HepG2 (cell line): Measurements from ENCODE around the gene MISP3. TPM values are rescaled to one million over a fixed set of nuclear protein-coding genes. Genes with fewer than 3 reads are reported as not detected.

ENCODE experiments used
- HOXA9 ChIP-seq: sonication (generic); formaldehyde crosslinking; IDR thresholded peaks from 2 replicates; pipeline ENCODE4 v1.8.1; 2022; ENCODE audit warnings: missing genetic modification reagents, mild to moderate bottlenecking, moderate library complexity, borderline replicate concordance
- KIAA2018 ChIP-seq: sonication (generic); formaldehyde crosslinking; IDR thresholded peaks from 2 replicates; pipeline ENCODE4 v1.5.0; 2020; ENCODE audit warnings: mild to moderate bottlenecking, missing genetic modification reagents, borderline replicate concordance
- PRDM15 ChIP-seq: sonication (generic); formaldehyde crosslinking; IDR thresholded peaks from 2 replicates; pipeline ENCODE4 v1.4.0; 2020; ENCODE audit warnings: missing genetic modification reagents
- REPIN1 ChIP-seq: sonication (generic); formaldehyde crosslinking; IDR thresholded peaks from 2 replicates; pipeline ENCODE4 v1.8.0; 2022; ENCODE audit warnings: missing genetic modification reagents, low read depth, mild to moderate bottlenecking, borderline replicate concordance
- ZKSCAN5 ChIP-seq: sonication (generic); formaldehyde crosslinking; IDR thresholded peaks from 2 replicates; pipeline ENCODE4 v1.5.1; 2020; ENCODE audit warnings: mild to moderate bottlenecking, missing genetic modification reagents
- ZNF432 ChIP-seq: sonication (generic); formaldehyde crosslinking; IDR thresholded peaks from 2 replicates; pipeline ENCODE4 v1.5.0; 2020; ENCODE audit warnings: missing genetic modification reagents, mild to moderate bottlenecking, borderline replicate concordance
- ZNF503 ChIP-seq: sonication (generic); formaldehyde crosslinking; IDR thresholded peaks from 2 replicates; pipeline ENCODE4 v1.4.0; 2020; ENCODE audit warnings: missing genetic modification reagents
- ZNF737 ChIP-seq: sonication (generic); formaldehyde crosslinking; IDR thresholded peaks from 2 replicates; pipeline ENCODE4 v1.5.0; 2020; ENCODE audit warnings: missing genetic modification reagents, mild to moderate bottlenecking, borderline replicate concordance
- ZSCAN20 ChIP-seq: sonication (generic); formaldehyde crosslinking; IDR thresholded peaks from 2 replicates; pipeline ENCODE4 v1.4.0; 2020; ENCODE audit warnings: missing genetic modification reagents, mild to moderate bottlenecking, borderline replicate concordance
- ZSCAN29 ChIP-seq: sonication (generic); formaldehyde crosslinking; conservative IDR thresholded peaks from 2 replicates; pipeline ENCODE4 v1.4.0; 2020; ENCODE audit warnings: mild to moderate bottlenecking, missing genetic modification reagents
- polyA plus RNA-seq, 8 experiments: library from polyadenylated mRNA; depleted of rRNA in 3 of 8; stranded (reverse) in 7 of 8; unstranded in 1 of 8; fragments of >200 nt; fragmentation: Illumina TruSeq in 4 of 8; extraction: Trizol in 4 of 8; gene quantifications; 2 replicates each; pipeline versions ENCODE4 v1.2.1 to v1.2.3, GENCODE V29; 2011 to 2016; ENCODE audit warnings: low read depth in 4 of 8, missing spikeins in 1 of 8, mixed read lengths in 1 of 8; ENCODE audit not compliant: insufficient read depth in 1 of 8
- total RNA-seq, 5 experiments: library from RNA; depleted of rRNA; stranded (reverse); fragments of >200 nt; fragmentation: Illumina TruSeq; extraction: Trizol; gene quantifications; 2 replicates each; pipeline ENCODE4 v1.2.3, GENCODE V29; 2016; ENCODE audit warnings: low read depth in 1 of 5

The MISP3 gene
- total and polyA plus RNA-seq, 2 of the 13 experiments (the other 11 are each of a cell fraction or from before 2014, with no cell fraction given) = 2.5 to 5.4 TPM

- TF ChIP-seq KIAA2018 (CRISPR knock-in tag) = no peak
- no peak for TF ChIP-seq HOXA9 (CRISPR knock-in tag)
- TF ChIP-seq ZNF432 = no peak
- TF ChIP-seq ZNF503 (CRISPR knock-in tag) = no peak
- no peak for TF ChIP-seq PRDM15 (CRISPR knock-in tag)
- no peak for TF ChIP-seq ZKSCAN5 (CRISPR knock-in tag)
- TF ChIP-seq ZSCAN20 (CRISPR knock-in tag) = no peak
- no peak for TF ChIP-seq ZSCAN29 (CRISPR knock-in tag)
- no peak for TF ChIP-seq REPIN1 (CRISPR knock-in tag)
- no peak for TF ChIP-seq ZNF737 (CRISPR knock-in tag)
Observed at GRCh38 chr19:14081797-14082674, 9.4 kb downstream of the MISP3 start (continued).
